GM12875 (cell line): ENCODE data around the gene SLC25A36.

Experiments used
- H3K4me3 ChIP-seq: one replicate; pipeline ENCODE4 v1.5.1; 2011; ENCODE audit warnings: low read depth, low read length, control low read depth
- TF ChIP-seq, protein P1 (sequence below): IDR thresholded peaks from 2 replicates; pipeline ENCODE4 v1.5.1; 2011; ENCODE audit warnings: low read depth, mild to moderate bottlenecking, control low read depth, inconsistent platforms, low read length, moderate library complexity, borderline replicate concordance; ENCODE audit not compliant: insufficient read depth

The SLC25A36 gene

DNA sequence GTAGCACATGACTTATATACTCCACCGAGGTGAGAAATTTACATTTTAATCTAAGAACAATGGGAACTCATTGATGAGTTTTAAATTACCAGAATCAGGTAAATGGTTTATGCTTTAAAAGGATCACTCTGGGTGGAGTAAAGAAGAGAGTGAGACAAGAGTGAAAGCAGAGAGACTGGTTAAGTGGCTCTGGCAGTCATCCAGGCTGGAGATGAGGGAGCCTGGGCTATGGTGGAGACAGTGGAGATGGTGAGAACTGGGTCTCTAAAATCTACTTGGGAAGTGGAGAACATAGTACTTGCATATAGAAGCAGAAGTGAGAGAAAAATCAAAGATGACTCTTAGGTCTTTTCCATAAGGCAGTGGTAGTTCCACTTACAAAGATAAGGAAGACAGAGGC lies 37.1 kb upstream of the SLC25A36 start:
- TF ChIP-seq, protein P1, sequence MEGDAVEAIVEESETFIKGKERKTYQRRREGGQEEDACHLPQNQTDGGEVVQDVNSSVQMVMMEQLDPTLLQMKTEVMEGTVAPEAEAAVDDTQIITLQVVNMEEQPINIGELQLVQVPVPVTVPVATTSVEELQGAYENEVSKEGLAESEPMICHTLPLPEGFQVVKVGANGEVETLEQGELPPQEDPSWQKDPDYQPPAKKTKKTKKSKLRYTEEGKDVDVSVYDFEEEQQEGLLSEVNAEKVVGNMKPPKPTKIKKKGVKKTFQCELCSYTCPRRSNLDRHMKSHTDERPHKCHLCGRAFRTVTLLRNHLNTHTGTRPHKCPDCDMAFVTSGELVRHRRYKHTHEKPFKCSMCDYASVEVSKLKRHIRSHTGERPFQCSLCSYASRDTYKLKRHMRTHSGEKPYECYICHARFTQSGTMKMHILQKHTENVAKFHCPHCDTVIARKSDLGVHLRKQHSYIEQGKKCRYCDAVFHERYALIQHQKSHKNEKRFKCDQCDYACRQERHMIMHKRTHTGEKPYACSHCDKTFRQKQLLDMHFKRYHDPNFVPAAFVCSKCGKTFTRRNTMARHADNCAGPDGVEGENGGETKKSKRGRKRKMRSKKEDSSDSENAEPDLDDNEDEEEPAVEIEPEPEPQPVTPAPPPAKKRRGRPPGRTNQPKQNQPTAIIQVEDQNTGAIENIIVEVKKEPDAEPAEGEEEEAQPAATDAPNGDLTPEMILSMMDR = no peak
- H3K4me3 ChIP-seq = no peak overlapping the region

DNA sequence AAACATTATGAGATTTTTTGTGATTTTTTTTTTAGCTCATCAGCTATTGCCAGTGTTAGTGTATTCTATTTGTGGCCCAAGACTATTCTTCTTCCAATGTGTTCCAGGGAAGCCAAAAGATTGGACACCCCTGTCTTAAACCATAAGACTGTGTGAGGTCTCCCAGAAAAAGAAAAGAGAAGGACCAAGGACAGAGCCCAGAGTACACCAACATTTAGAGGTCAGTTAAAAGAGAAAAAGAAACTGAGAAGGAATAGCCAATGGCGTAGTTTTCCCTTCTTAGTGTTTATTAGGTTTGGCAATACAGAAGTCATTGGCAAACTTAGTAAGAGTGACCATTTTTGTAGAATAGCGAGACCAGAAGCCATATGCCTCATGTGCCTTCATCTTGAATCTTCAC lies 36.1 kb upstream of the SLC25A36 start:
- no peak overlapping the region for H3K4me3 ChIP-seq
- TF ChIP-seq, protein P1 = no peak

DNA sequence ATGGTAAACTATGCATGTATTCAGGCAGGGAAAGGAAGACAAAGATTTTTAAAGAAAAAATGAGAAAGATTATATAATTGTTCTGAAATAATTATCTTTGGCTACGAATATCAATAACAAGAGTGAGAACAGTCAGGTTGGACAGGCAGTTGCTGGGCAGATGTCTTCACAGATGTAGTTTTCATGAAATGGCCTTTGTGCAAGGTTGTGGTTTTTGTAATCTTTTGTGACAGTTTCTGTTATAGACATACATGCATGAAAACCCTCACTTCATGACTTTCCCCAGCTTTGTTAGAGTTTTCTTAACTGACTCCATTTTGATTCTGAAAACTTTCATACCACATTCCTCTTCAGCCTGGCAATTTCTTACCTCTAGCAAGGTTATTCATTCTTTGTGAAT lies 34.9 kb upstream of the SLC25A36 start:
- TF ChIP-seq, protein P1 = no peak
- H3K4me3 ChIP-seq = no peak overlapping the region

DNA sequence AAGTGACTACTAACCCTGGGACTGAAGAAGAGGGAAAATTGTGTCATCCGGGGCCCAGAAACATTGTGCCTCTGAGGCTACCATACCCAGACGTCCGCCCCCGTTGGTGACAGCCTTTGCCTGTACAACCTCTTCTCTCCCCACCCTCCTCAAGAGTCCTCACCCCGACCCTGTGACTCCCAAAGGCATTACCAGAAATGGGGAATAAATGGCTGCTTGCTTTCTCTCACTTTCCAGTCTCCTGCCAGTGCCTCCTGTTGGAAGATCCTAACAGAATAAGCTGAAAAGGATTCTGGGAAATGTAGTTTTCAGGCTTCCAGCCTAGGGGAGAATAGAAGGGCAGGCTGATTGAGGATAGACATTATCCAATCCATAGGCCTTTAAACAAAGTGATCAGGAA lies 30.8 kb upstream of the SLC25A36 start:
- TF ChIP-seq, protein P1 = no peak
- H3K4me3 ChIP-seq = no peak overlapping the region

DNA sequence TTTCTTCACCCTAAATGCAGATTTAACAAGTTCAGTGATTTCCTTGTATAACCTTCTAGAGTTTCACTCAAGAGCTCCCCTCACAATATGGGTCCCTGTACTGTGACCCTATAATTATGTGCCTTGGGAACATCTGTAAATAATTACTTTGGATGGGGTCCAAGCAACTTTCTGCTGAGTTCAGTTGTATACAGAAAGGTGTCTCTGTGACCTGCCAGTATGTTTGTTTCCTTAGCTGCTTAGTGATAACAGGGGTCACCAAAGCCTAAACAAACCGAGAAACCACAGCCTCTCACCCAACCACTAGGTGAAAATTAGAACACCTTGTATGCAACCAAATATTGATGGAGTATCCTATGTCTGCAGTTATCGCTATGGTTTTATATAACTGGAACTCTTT lies 29.8 kb upstream of the SLC25A36 start:
- H3K4me3 ChIP-seq = no peak overlapping the region
- TF ChIP-seq, protein P1 = no peak

DNA sequence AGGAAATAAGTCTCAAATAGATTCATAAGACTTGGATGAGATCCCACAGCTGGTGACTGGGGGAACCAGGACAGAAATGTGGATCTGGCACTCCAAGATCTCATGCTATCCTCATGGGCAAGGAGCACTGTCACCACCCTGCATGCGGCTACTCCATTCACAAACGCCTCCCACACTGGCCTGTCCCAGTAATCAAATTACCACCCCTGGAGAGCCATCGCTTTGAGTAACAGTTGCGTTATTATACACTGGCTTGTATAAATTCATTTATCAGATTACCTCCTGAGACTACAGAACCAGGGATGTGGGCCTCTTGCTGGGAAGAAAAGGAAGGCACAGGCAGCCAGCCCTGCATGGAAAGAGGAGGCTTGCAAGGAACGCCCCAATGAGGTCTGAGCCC lies 27.9 kb upstream of the SLC25A36 start:
- no peak overlapping the region for H3K4me3 ChIP-seq
- TF ChIP-seq, protein P1 = no peak

DNA sequence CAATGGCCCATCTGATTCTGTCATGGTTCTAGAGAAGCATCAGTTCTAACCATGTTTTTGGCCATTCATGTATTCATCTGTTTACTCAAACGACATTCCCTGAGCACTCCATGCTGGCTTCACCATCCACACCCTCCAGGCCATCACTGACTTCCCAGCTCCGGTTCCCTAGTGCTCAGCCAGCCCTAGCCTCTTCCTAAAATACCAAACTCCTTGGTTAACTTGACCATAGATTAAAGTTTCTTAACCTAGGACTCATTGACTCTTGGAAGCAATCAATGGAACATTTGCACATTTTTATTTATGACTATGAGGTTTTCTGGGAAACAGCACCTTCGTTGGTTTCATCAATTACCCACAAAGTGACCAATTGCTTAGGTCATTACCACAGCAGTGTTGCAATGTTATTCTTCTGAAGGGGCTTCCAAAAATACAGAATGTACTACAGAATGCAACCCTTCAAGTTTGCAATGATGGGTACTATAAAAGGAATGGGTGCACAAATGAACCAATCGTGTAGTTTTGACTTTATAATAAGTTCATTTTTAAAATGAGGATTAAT lies 27.2 kb upstream of the SLC25A36 start:
- TF ChIP-seq, protein P1 = no peak

More for the DNA sequence above, 27.2 kb upstream of the SLC25A36 start:
- no peak overlapping the region for H3K4me3 ChIP-seq
